ENCODE data around the gene RAP1A. TPM values are rescaled to one million over a fixed set of nuclear protein-coding genes. Genes with fewer than 3 reads are reported as not detected.
"Not testable (repeated sequence)": the region's sequence is repeated elsewhere in the genome, so short reads cannot be mapped to it uniquely, and the experiment has no call there.

RAP1A gene
- total RNA-seq, 1 experiment from 2014 or later = 20.6 TPM

DNA sequence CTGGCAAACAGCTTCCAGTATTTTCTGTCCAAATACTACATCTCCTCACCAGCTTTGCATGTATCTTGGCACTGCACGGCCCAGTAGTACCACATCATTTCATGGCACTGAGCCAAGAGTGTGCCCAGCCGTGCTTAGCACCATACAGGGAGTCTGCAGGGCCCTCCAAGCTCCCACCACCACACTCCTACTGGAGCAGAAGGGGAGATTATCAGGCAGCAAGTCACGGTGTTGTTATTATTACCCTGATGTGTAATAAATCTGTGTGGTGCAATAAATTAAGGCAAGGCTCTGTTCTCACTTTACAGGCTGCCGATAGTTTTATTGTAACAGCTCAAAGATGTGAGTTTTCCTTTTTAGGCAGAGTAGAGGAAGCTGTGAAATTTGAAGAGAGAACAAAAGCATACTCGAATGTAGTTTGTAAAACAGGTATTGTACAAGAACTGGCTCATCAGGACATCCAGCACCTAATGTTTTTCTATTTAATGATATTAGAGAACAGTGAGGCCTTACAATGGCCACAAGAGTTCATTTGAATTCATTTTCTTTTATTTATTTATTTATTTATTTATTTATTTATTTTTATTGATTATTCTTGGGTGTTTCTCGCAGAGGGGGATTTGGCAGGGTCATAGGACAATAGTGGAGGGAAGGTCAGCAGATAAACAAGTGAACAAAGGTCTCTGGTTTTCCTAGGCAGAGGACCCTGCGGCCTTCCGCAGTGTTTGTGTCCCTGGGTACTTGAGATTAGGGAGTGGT lies 13.0 kb upstream of the RAP1A start:
- not testable (repeated sequence) for H3K27me3 ChIP-seq (ENCODE audit: control insufficient read depth, insufficient read depth, low read length); H3K36me3 ChIP-seq (replicated peaks; ENCODE audit: control insufficient read depth, insufficient read depth, low read length); DNase-seq; H3K4me3 ChIP-seq (ENCODE audit: insufficient read depth, low read depth, low read length)

DNA sequence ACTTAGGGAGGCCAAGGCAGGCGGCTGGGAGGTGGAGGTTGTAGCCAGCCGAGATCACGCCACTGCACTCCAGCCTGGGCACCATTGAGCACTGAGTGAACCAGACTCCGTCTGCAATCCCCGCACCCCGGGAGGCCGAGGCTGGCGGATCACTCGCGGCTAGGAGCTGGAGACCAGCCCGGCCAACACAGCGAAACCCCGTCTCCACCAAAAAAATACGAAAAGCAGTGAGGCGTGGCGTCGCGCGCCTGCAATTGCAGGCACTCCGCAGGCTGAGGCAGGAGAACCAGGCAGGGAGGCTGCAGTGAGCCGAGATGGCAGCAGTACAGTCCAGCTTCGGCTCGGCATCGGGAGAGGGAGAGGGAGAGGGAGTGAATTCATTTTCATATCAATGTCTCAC lies 11.1 kb upstream of the RAP1A start:
- not testable (repeated sequence) for H3K36me3 ChIP-seq (replicated peaks; ENCODE audit: control insufficient read depth, insufficient read depth, low read length); H3K4me3 ChIP-seq (ENCODE audit: insufficient read depth, low read depth, low read length); H3K27me3 ChIP-seq (ENCODE audit: control insufficient read depth, insufficient read depth, low read length); DNase-seq

DNA sequence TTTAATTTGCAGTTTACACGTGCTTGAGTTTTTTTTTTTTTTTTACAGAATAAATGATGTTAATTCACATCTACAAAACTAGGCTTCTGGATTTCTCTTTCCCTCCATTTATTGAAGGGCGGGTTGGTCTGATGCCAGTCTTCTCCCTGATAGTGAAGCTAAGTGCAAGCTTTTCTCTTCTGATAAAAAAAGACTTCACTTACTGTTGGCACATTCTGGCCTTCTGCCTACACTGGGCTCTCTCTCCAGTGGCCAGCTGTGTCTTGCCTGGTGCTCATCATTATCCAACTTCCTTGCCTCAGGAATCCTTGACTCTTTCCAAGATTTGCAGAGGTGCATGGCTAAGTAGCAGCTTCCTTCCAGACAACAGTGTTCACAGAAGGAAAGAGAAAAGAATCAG lies 7.6 kb upstream of the RAP1A start:
- Histone ChIP-seq H3K27me3 (ENCODE audit: control insufficient read depth, insufficient read depth, low read length) (no peaks in the 10 kb centered on the region; the same call in 1 of the 2 replicates), H3K4me3 (ENCODE audit: insufficient read depth, low read depth, low read length) (no peak overlapping the region), H3K36me3 (replicated peaks; ENCODE audit: control insufficient read depth, insufficient read depth, low read length) (no peaks in the 10 kb centered on the region)
- no peak for DNase-seq

GRCh38 chr1:111615870-111616715 lies 3.5 kb upstream of the RAP1A start:
- H3K36me3 ChIP-seq (replicated peaks; ENCODE audit: control insufficient read depth, insufficient read depth, low read length) = no peaks in the 10 kb centered on the region
- no peak for DNase-seq
- no peaks in the 10 kb centered on the region; the same call in 1 of the 2 replicates for H3K27me3 ChIP-seq (ENCODE audit: control insufficient read depth, insufficient read depth, low read length)
- no peak overlapping the region for H3K4me3 ChIP-seq (ENCODE audit: insufficient read depth, low read depth, low read length)

DNA sequence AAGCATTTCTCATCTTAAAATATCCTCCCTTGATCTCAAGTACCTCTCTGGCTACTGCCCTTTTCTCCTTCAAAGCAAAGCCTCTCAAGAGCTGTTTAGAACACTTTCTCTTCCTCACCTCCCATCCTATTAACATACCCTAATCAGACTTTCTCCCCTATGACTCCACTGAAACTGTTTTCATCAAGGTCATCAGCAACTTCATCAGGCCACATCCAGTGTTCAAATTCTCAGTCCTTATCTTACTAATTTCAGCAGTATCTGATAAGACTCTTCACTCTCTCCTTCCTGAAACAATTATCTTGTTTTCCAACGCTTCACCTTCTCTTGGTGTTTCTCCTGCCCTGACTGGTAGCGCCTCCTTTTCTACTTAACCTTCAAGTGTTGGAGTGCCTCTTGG lies 1.5 kb upstream of the RAP1A start:
- no peak for DNase-seq
- no peaks in the 10 kb centered on the region; the same call in 1 of the 2 replicates for H3K27me3 ChIP-seq (ENCODE audit: control insufficient read depth, insufficient read depth, low read length)
- no peaks in the 10 kb centered on the region for H3K36me3 ChIP-seq (replicated peaks; ENCODE audit: control insufficient read depth, insufficient read depth, low read length)
- no peak overlapping the region for H3K4me3 ChIP-seq (ENCODE audit: insufficient read depth, low read depth, low read length)

DNA sequence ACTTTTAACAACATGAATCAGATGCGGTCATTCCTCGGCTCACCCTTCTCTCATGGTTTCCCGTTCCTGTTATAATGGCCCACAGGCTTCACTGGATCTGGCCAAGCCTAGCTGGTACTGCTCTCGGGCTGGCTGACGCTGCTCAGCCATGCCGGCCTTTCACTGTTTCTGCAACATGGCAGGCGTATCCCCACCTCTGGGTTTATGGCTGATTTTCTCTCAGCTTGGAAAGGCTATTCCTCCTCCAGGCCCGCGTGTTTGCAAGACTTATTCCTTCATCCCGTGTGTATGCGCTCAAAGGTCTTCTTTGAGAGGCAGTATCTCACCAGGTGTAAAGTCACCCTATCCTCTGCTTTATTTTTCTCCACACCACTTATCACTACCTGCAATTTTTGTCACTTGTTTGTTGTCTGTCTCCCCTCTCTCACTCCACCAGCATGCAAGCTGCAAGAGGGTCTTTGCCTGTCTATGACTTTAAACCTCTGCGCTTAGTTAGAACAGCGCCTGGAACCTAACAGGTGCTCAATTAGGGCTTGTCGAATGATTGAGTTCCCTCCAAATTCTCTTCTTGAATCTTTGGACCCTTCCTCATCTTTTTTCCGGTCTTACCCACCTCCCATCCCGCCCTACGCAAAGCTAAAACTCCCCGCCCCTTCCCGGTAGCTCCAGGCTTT lies 491 bp upstream of the RAP1A start:
- no peaks in the 10 kb centered on the region; the same call in 1 of the 2 replicates for H3K27me3 ChIP-seq (ENCODE audit: control insufficient read depth, insufficient read depth, low read length)

GRCh38 chr1:111620441-111620971 lies 917 bp downstream of the RAP1A start:
- Histone ChIP-seq H3K27me3 (ENCODE audit: control insufficient read depth, insufficient read depth, low read length) (no peaks in the 10 kb centered on the region; the same call in 1 of the 2 replicates), H3K36me3 (replicated peaks; ENCODE audit: control insufficient read depth, insufficient read depth, low read length) (no peaks in the 10 kb centered on the region), H3K4me3 (ENCODE audit: insufficient read depth, low read depth, low read length) (peak overlapping the region; percentile 89)
- DNase-seq = no peak

More for the DNA sequence above, 491 bp upstream of the RAP1A start:
- DNase-seq = peak; percentile 22
- no peaks in the 10 kb centered on the region for H3K36me3 ChIP-seq (replicated peaks; ENCODE audit: control insufficient read depth, insufficient read depth, low read length)
- H3K4me3 ChIP-seq (ENCODE audit: insufficient read depth, low read depth, low read length) = peak overlapping the region; percentile 27

- no peak for DNase-seq
- Histone ChIP-seq H3K4me3 (ENCODE audit: insufficient read depth, low read depth, low read length) (no peak overlapping the region), H3K36me3 (replicated peaks; ENCODE audit: control insufficient read depth, insufficient read depth, low read length) (no peaks in the 10 kb centered on the region), H3K27me3 (ENCODE audit: control insufficient read depth, insufficient read depth, low read length) (no peaks in the 10 kb centered on the region; the same call in 1 of the 2 replicates)
Observed at GRCh38 chr1:111621050-111621449, 1.5 kb downstream of the RAP1A start.

DNA sequence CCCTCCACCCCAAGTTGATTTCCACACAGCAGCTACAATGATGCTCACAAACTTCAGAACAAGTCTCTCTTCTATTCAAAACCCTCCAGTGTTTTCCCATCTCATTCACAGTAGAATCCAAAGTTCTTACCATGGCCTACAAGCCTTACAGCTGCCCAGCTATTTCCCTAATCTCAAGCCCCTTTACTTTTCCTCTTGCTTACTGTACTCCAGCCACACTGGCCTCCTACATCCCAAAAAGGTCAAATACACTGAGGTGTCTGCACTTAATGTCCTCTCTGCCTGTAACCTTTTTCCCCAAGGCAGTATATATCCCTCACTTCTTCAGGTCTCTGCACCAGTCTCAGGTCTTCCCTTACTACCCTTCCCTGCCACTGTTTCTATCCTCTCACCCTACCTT lies 2.6 kb downstream of the RAP1A start:
- Histone ChIP-seq H3K4me3 (ENCODE audit: insufficient read depth, low read depth, low read length) (no peak overlapping the region), H3K36me3 (replicated peaks; ENCODE audit: control insufficient read depth, insufficient read depth, low read length) (no peaks in the 10 kb centered on the region), H3K27me3 (ENCODE audit: control insufficient read depth, insufficient read depth, low read length) (no peaks in the 10 kb centered on the region)
- no peak for DNase-seq

- DNase-seq = no peak
- H3K36me3 ChIP-seq (replicated peaks; ENCODE audit: control insufficient read depth, insufficient read depth, low read length) = no peaks in the 10 kb centered on the region
- no peaks in the 10 kb centered on the region for H3K27me3 ChIP-seq (ENCODE audit: control insufficient read depth, insufficient read depth, low read length)
- H3K4me3 ChIP-seq (ENCODE audit: insufficient read depth, low read depth, low read length) = no peak overlapping the region
Observed at GRCh38 chr1:111624382-111624781, 4.8 kb downstream of the RAP1A start.

- Histone ChIP-seq H3K36me3 (replicated peaks; ENCODE audit: control insufficient read depth, insufficient read depth, low read length) (no peaks in the 10 kb centered on the region), H3K4me3 (ENCODE audit: insufficient read depth, low read depth, low read length) (no peak overlapping the region), H3K27me3 (ENCODE audit: control insufficient read depth, insufficient read depth, low read length) (no peaks in the 10 kb centered on the region)
- DNase-seq = no peak
Observed at GRCh38 chr1:111625276-111625675, 5.7 kb downstream of the RAP1A start.

- H3K4me3 ChIP-seq (ENCODE audit: insufficient read depth, low read depth, low read length) = no peak overlapping the region
- H3K27me3 ChIP-seq (ENCODE audit: control insufficient read depth, insufficient read depth, low read length) = no peaks in the 10 kb centered on the region
- no peak for DNase-seq
- H3K36me3 ChIP-seq (replicated peaks; ENCODE audit: control insufficient read depth, insufficient read depth, low read length) = no peaks in the 10 kb centered on the region
Observed at GRCh38 chr1:111628153-111628552, 8.6 kb downstream of the RAP1A start.

DNA sequence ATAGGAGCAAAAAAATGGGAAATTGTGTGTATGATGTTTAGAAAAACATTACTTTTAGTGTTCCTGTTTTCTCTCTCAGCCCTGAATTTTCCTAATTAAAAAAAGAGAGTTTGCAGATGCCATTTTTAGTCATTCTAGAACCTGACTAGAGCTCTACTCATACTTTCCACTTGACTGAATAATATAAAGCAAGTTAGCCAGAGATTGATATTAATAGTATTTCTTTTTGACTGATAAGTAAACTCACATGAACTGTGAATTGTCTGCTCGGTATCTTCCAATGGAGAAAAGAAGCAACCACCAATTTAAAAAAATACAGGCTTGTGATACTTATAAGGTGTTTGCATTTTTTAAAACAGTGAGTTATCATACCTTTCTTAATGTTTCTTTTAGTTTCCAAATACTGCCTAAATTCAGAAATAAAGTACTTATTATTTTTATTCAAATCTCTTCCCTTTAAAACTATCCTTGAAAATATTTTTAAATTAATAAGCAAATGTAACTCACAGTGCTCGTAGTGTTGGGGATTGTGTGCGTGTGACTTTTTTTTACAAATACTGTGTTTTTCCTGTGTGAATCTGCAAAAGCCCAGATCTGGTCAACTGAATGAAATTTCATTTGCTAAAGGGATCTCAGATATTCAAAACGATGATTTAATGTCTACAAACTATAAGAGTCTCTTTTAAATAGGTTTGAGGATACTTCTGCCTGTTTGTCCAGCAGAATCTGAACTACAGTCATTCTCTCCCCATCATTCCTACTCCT lies 9.8 kb downstream of the RAP1A start:
- Histone ChIP-seq H3K27me3 (ENCODE audit: control insufficient read depth, insufficient read depth, low read length) (no peaks in the 10 kb centered on the region), H3K4me3 (ENCODE audit: insufficient read depth, low read depth, low read length) (no peak overlapping the region), H3K36me3 (replicated peaks; ENCODE audit: control insufficient read depth, insufficient read depth, low read length) (no peaks in the 10 kb centered on the region)
- no peak for DNase-seq

- H3K4me3 ChIP-seq (ENCODE audit: insufficient read depth, low read depth, low read length) = no peak overlapping the region
- H3K27me3 ChIP-seq (ENCODE audit: control insufficient read depth, insufficient read depth, low read length) = no peaks in the 10 kb centered on the region
- H3K36me3 ChIP-seq (replicated peaks; ENCODE audit: control insufficient read depth, insufficient read depth, low read length) = no peaks in the 10 kb centered on the region
- DNase-seq = no peak
Observed at GRCh38 chr1:111630567-111630966, 11.0 kb downstream of the RAP1A start.

Data from H7 (cell line).